DOHH2 (cell line): ENCODE measurements around the gene RASGEF1C.

Experiments used
- CTCF ChIP-seq: fragments of 200-600 bp; sonication (generic); IDR thresholded peaks from one replicate; pipeline ENCODE4 v1.5.1; 2014; ENCODE audit warnings: antibody characterized with exemption, mild to moderate bottlenecking, low read depth, low read length; ENCODE audit not compliant: poor library complexity, severe bottlenecking
- EZH2phosphoT487 ChIP-seq: fragments of 200-600 bp; sonication (generic); IDR thresholded peaks from 2 replicates; pipeline ENCODE4 v1.6.1; 2017; ENCODE audit warnings: borderline replicate concordance, mild to moderate bottlenecking, antibody characterized with exemption, low read length, moderate library complexity, mixed read lengths

- TF ChIP-seq CTCF (no peak), EZH2phosphoT487 (no peak)
Observed at GRCh38 chr5:180081481-180081880, 127.5 kb downstream of the RASGEF1C start.
